Measurements from ENCODE around the gene RAB25. TPM values are rescaled to one million over a fixed set of nuclear protein-coding genes. Genes with fewer than 3 reads are reported as not detected.

Gene RAB25
- total and polyA plus RNA-seq, 2 experiments from 2014 or later = 2.4 to 3.1 TPM

GRCh38 chr1:156106624-156107488 lies 45.9 kb downstream of the RAB25 start:
- Histone ChIP-seq H3K4me3 (peak overlapping the region; percentile 9), H3K27me3 (no peaks in the 10 kb centered on the region), H3K36me3 (no peaks in the 10 kb centered on the region), H3K27ac (peak overlapping the region; percentile 98), H3K9me3 (ENCODE audit: low read depth) (no peaks in the 10 kb centered on the region), H3K4me1 (ENCODE audit: low read depth) (peaks cover 45% of the 10 kb centered on the region)
- TF ChIP-seq CTCF (IDR thresholded peaks at IDR 0.05; ENCODE audit: low read depth, low read length) = no peak
- peak; percentile 54 to 59 for DNase-seq (ENCODE audit: low read depth in 1 of 2, low spot score in 1 of 2)

- Histone ChIP-seq H3K27me3 (no peaks in the 10 kb centered on the region), H3K9me3 (ENCODE audit: low read depth) (no peaks in the 10 kb centered on the region), H3K4me1 (ENCODE audit: low read depth) (peaks cover 45% of the 10 kb centered on the region), H3K36me3 (no peaks in the 10 kb centered on the region), H3K4me3 (no peak overlapping the region), H3K27ac (peak overlapping the region; percentile 98)
- DNase-seq (ENCODE audit: low read depth in 1 of 2, low spot score in 1 of 2) = no peak
- no peak for TF ChIP-seq CTCF (IDR thresholded peaks at IDR 0.05; ENCODE audit: low read depth, low read length)
Observed at GRCh38 chr1:156108057-156108456, 47.1 kb downstream of the RAB25 start.

GRCh38 chr1:156108664-156109241 lies 47.8 kb downstream of the RAB25 start:
- H3K4me1 ChIP-seq (ENCODE audit: low read depth) = peaks cover 39% of the 10 kb centered on the region
- peak overlapping the region; percentile 98 for H3K27ac ChIP-seq
- no peak overlapping the region for H3K4me3 ChIP-seq
- H3K27me3 ChIP-seq = no peaks in the 10 kb centered on the region
- no peaks in the 10 kb centered on the region for H3K9me3 ChIP-seq (ENCODE audit: low read depth)
- no peaks in the 10 kb centered on the region for H3K36me3 ChIP-seq
- TF ChIP-seq CTCF (IDR thresholded peaks at IDR 0.05; ENCODE audit: low read depth, low read length) = no peak
- DNase-seq (ENCODE audit: low read depth in 1 of 2, low spot score in 1 of 2) = no peak

GRCh38 chr1:156110252-156110651 lies 49.3 kb downstream of the RAB25 start:
- Histone ChIP-seq H3K27ac (no peak overlapping the region), H3K4me3 (no peak overlapping the region), H3K36me3 (no peaks in the 10 kb centered on the region), H3K27me3 (no peaks in the 10 kb centered on the region), H3K9me3 (ENCODE audit: low read depth) (no peaks in the 10 kb centered on the region), H3K4me1 (ENCODE audit: low read depth) (peaks cover 24% of the 10 kb centered on the region)
- DNase-seq (ENCODE audit: low read depth in 1 of 2, low spot score in 1 of 2) = no peak
- no peak for TF ChIP-seq CTCF (IDR thresholded peaks at IDR 0.05; ENCODE audit: low read depth, low read length)

GRCh38 chr1:156111355-156111962 lies 50.5 kb downstream of the RAB25 start:
- H3K4me3 ChIP-seq = no peak overlapping the region
- no peak for TF ChIP-seq CTCF (IDR thresholded peaks at IDR 0.05; ENCODE audit: low read depth, low read length)
- H3K9me3 ChIP-seq (ENCODE audit: low read depth) = no peaks in the 10 kb centered on the region
- DNase-seq (ENCODE audit: low read depth in 1 of 2, low spot score in 1 of 2) = peak in 1 of 2 donors; percentile 68
- no peak overlapping the region for H3K27ac ChIP-seq
- H3K4me1 ChIP-seq (ENCODE audit: low read depth) = peaks cover 23% of the 10 kb centered on the region
- no peaks in the 10 kb centered on the region for H3K27me3 ChIP-seq
- no peaks in the 10 kb centered on the region for H3K36me3 ChIP-seq

Measured in cardiac muscle cell (in vitro differentiated cells and primary cell).